Measurements from ENCODE around the gene TBC1D14. TPM values are rescaled to one million over a fixed set of nuclear protein-coding genes. Genes with fewer than 3 reads are reported as not detected.

The TBC1D14 gene
- total RNA-seq, 1 donor from 2014 or later = 33.2 TPM

GRCh38 chr4:6912441-6912840, 2.8 kb downstream of the TBC1D14 start:
- no peak for TF ChIP-seq CTCF (IDR thresholded peaks at IDR 0.05)
- Mint-ChIP-seq H3K36me3 (ENCODE audit: unreplicated experiment) (no peaks in the 10 kb centered on the region), H3K9me3 (ENCODE audit: unreplicated experiment) (no peaks in the 10 kb centered on the region), H3K4me1 (ENCODE audit: unreplicated experiment) (peaks cover 33% of the 10 kb centered on the region), H3K27me3 (ENCODE audit: unreplicated experiment) (no peaks in the 10 kb centered on the region), H3K4me3 (ENCODE audit: unreplicated experiment) (no peak overlapping the region), H3K27ac (ENCODE audit: unreplicated experiment) (no peak overlapping the region)
- no peak for DNase-seq (ENCODE audit: extremely low spot score, unreplicated experiment)

GRCh38 chr4:6913350-6913905, 3.8 kb downstream of the TBC1D14 start:
- Mint-ChIP-seq H3K9me3 (ENCODE audit: unreplicated experiment) (no peaks in the 10 kb centered on the region), H3K36me3 (ENCODE audit: unreplicated experiment) (no peaks in the 10 kb centered on the region), H3K27me3 (ENCODE audit: unreplicated experiment) (no peaks in the 10 kb centered on the region), H3K4me3 (ENCODE audit: unreplicated experiment) (no peak overlapping the region), H3K4me1 (ENCODE audit: unreplicated experiment) (peaks cover 36% of the 10 kb centered on the region), H3K27ac (ENCODE audit: unreplicated experiment) (no peak overlapping the region)
- no peak for DNase-seq (ENCODE audit: extremely low spot score, unreplicated experiment)
- no peak for TF ChIP-seq CTCF (IDR thresholded peaks at IDR 0.05)

DNA sequence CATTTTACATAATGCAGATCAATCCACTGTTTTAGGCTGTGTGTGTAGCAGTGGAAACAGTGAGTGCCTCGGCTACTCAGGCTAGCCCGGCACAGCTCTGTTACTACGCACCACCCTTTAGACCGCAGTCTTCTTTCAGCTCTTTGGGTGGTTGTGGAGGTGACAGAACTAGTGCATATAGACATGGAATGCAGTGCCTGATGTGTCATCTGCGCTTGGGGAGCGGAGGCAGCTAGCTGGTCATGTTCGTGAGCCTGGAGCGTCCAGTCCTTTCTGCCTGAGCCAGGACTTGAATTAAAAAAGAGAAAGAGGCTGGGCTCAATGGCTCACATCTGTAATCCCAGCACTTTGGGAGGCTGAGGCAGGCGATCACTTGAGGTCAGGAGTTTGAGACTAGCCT, 4.8 kb downstream of the TBC1D14 start:
- Mint-ChIP-seq H3K4me3 (ENCODE audit: unreplicated experiment) (no peak overlapping the region), H3K9me3 (ENCODE audit: unreplicated experiment) (no peaks in the 10 kb centered on the region), H3K36me3 (ENCODE audit: unreplicated experiment) (no peaks in the 10 kb centered on the region), H3K4me1 (ENCODE audit: unreplicated experiment) (peaks cover 30% of the 10 kb centered on the region), H3K27ac (ENCODE audit: unreplicated experiment) (no peak overlapping the region), H3K27me3 (ENCODE audit: unreplicated experiment) (no peaks in the 10 kb centered on the region)
- no peak for DNase-seq (ENCODE audit: extremely low spot score, unreplicated experiment)
- TF ChIP-seq CTCF (IDR thresholded peaks at IDR 0.05) = no peak

- H3K27ac Mint-ChIP-seq (ENCODE audit: unreplicated experiment) = no peak overlapping the region
- no peak for DNase-seq (ENCODE audit: extremely low spot score, unreplicated experiment)
- no peaks in the 10 kb centered on the region for H3K9me3 Mint-ChIP-seq (ENCODE audit: unreplicated experiment)
Observed at GRCh38 chr4:6915041-6916005, 5.7 kb downstream of the TBC1D14 start.

More at GRCh38 chr4:6915041-6916005, 5.7 kb downstream of the TBC1D14 start:
- TF ChIP-seq CTCF (IDR thresholded peaks at IDR 0.05) = no peak
- Mint-ChIP-seq H3K36me3 (ENCODE audit: unreplicated experiment) (no peaks in the 10 kb centered on the region), H3K4me1 (ENCODE audit: unreplicated experiment) (peaks cover 28% of the 10 kb centered on the region), H3K27me3 (ENCODE audit: unreplicated experiment) (no peaks in the 10 kb centered on the region), H3K4me3 (ENCODE audit: unreplicated experiment) (no peak overlapping the region)

Measured in osteocyte (in vitro differentiated cells).